Esophagus squamous epithelium (tissue), 4 donors: ENCODE results near the gene SENP6.

ENCODE experiments used
- CTCF ChIP-seq, 6 experiments: fragments of 450-650 bp in 4 of 6; fragments of 200-600 bp in 2 of 6; sonication (generic) in 2 of 6; IDR thresholded peaks; one replicate each; pipeline ENCODE4 v1.5.1; 2016 to 2019; ENCODE audit warnings: antibody characterized with exemption in 6 of 6, mild to moderate bottlenecking in 4 of 6, moderate library complexity in 4 of 6
- POLR2A ChIP-seq, 4 donors: fragments of 450-650 bp; IDR thresholded peaks; one replicate each; pipeline ENCODE4 v1.6.1; 2017; ENCODE audit warnings: antibody characterized with exemption in 4 of 4, mild to moderate bottlenecking in 4 of 4, moderate library complexity in 3 of 4

GRCh38 chr6:75711173-75711572, 109.5 kb downstream of the SENP6 start:
- no peak for TF ChIP-seq CTCF (IDR thresholded peaks at IDR 0.05)
- TF ChIP-seq POLR2A (IDR thresholded peaks at IDR 0.05) = no peak
